Endothelial cell (in vitro differentiated cells): ENCODE data around the gene SULT4A1. TPM values are rescaled to one million over a fixed set of nuclear protein-coding genes. Genes with fewer than 3 reads are reported as not detected.
A peak's percentile ranks its signal among the peaks of the same experiment; 100 is the strongest.

Experiments used
- DNase-seq: peaks from one replicate; pipeline ENCODE4 v3.0.0; 2021; ENCODE audit warnings: low spot score
- H3K27ac Mint-ChIP-seq: one replicate; pipeline ENCODE4 v1.8.0; 2021; ENCODE audit warnings: mixed read lengths, inconsistent platforms; ENCODE audit not compliant: unreplicated experiment
- H3K27me3 Mint-ChIP-seq: one replicate; pipeline ENCODE4 v1.8.0; 2021; ENCODE audit warnings: mild to moderate bottlenecking, moderate library complexity, mixed read lengths, inconsistent platforms; ENCODE audit not compliant: unreplicated experiment
- H3K36me3 Mint-ChIP-seq: one replicate; pipeline ENCODE4 v1.8.0; 2021; ENCODE audit warnings: mild to moderate bottlenecking, low read depth, mixed read lengths, inconsistent platforms; ENCODE audit not compliant: unreplicated experiment
- H3K4me1 Mint-ChIP-seq: one replicate; pipeline ENCODE4 v1.8.0; 2021; ENCODE audit warnings: mild to moderate bottlenecking, mixed read lengths, inconsistent platforms; ENCODE audit not compliant: unreplicated experiment
- H3K4me3 Mint-ChIP-seq: one replicate; pipeline ENCODE4 v1.8.0; 2021; ENCODE audit warnings: mild to moderate bottlenecking, mixed read lengths, inconsistent platforms; ENCODE audit not compliant: unreplicated experiment
- H3K9me3 Mint-ChIP-seq: one replicate; pipeline ENCODE4 v1.8.0; 2021; ENCODE audit warnings: mixed read lengths, inconsistent platforms; ENCODE audit not compliant: unreplicated experiment
- total RNA-seq: library from RNA; stranded (reverse); fragmentation: NEBNext Ultra II Directional; extraction: Animal tissue kit (Norgen Biotek cat#: 25700); gene quantifications from one replicate; pipeline ENCODE4 v1.2.1, GENCODE V29; 2021; ENCODE audit not compliant: unreplicated experiment
- TF ChIP-seq, protein P1 (sequence below): fragments of 200-600 bp; sonication (generic); IDR thresholded peaks from one replicate; pipeline ENCODE4 v1.5.0; 2021; ENCODE audit warnings: antibody characterized with exemption; ENCODE audit not compliant: unreplicated experiment

SULT4A1 gene
- total RNA-seq, 1 donor from 2014 or later = 16.5 TPM

DNA sequence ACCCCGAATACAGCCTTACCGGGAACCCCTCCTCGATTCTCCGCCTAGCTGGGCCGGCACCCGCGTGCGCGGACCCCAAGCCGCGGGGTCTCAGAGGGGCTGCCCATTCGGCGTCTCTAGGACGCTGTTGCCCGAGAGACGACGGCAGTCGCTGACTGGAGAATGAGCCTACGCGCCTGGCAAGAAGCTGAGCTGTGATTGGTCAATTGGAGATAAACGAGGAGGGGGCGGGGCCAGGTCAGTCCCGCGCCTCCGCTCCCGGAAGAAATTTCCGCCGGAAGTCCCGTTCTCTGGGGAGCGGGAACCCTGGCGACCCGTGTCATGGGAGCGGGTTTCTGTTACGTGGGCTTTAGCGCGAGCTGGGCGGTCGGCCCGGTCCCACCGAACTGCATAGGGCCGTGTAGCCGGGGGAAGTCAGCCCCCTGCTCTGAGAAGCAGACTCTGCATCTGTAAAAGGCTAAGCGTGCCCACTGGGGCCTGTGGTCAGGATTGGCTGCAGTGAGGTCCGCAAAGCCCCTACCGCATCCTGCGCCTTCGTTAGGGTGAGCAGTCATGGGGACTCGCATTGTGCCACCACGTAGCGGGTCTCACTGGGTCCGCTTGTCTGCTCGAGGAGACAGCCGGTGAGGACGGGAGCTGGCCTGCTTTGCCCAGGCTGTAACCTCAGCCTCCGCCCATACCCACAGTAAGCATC, 50.0 kb downstream of the SULT4A1 start, which contains the start of gene EFCAB6:
Gene EFCAB6, minus strand, starts transcription at position 157 of the 694 bp plus-strand sequence. CDS start 29,987 bp downstream, outside the sequence.
- DNase-seq = peak; percentile 90
- Mint-ChIP-seq H3K4me1 (peaks cover 12% of the 10 kb centered on the region), H3K27ac (peak within 1 kb of the TSS; percentile 90), H3K9me3 (no peaks in the 10 kb centered on the region), H3K27me3 (peaks cover 1% of the 10 kb centered on the region), H3K4me3 (peak within 1 kb of the TSS; percentile 91), H3K36me3 (no peaks in the 10 kb centered on the region)
- TF ChIP-seq, protein P1, sequence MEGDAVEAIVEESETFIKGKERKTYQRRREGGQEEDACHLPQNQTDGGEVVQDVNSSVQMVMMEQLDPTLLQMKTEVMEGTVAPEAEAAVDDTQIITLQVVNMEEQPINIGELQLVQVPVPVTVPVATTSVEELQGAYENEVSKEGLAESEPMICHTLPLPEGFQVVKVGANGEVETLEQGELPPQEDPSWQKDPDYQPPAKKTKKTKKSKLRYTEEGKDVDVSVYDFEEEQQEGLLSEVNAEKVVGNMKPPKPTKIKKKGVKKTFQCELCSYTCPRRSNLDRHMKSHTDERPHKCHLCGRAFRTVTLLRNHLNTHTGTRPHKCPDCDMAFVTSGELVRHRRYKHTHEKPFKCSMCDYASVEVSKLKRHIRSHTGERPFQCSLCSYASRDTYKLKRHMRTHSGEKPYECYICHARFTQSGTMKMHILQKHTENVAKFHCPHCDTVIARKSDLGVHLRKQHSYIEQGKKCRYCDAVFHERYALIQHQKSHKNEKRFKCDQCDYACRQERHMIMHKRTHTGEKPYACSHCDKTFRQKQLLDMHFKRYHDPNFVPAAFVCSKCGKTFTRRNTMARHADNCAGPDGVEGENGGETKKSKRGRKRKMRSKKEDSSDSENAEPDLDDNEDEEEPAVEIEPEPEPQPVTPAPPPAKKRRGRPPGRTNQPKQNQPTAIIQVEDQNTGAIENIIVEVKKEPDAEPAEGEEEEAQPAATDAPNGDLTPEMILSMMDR = no peak

DNA sequence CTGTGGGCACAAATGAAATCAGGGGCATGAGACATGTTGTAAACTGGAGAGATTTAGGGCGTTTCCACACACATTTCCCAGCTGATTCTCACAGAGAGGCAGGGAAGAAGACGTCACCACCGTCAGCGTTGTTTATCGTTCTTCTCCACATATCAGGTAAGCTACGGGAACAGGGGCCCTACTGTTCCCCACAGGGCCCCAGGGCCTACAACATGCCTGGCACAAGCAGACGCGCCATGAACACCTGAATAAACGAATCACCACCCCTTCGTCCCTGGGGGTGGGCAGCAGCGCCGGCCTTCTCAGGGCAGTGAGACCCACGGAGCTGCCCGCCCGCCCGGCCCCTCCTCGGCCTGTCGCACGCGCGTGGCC, 50.5 kb downstream of the SULT4A1 start:
- peaks cover 12% of the 10 kb centered on the region for H3K4me1 Mint-ChIP-seq
- H3K4me3 Mint-ChIP-seq = peak overlapping the region; percentile 91
- peaks cover 1% of the 10 kb centered on the region for H3K27me3 Mint-ChIP-seq
- DNase-seq = no peak
- TF ChIP-seq, protein P1 = no peak
- peak overlapping the region; percentile 90 for H3K27ac Mint-ChIP-seq
- H3K9me3 Mint-ChIP-seq = no peaks in the 10 kb centered on the region
- no peaks in the 10 kb centered on the region for H3K36me3 Mint-ChIP-seq

DNA sequence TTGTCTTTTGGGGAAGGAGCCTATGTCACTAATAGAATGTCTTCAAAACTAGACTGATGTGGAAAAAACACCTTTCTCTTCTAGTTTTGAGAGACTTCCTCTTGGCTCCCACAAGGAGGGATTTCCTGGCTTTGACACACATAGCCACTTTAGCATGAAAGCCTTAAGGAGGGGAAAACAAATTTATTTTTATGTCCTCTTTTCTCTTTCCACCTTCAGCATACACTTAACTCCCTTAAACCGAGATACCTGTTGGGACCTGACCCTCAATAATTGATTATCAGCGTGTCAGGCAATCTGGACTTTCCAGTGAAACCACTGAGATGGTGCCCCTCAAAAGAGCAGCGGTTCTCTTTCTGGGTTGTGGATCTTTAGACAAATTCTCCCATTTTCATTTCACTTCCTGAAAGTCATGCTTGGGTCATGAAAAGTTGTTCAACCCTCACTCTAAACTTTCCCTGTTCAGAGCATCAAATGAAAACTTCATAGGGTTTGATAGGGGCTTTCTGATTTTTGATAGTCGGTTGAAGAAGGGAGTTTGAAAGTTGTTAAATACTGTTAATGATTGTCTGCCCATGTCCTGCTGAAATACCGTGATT, 59.3 kb downstream of the SULT4A1 start:
- no peak overlapping the region for H3K4me3 Mint-ChIP-seq
- H3K4me1 Mint-ChIP-seq = peaks cover 2% of the 10 kb centered on the region
- H3K27me3 Mint-ChIP-seq = no peaks in the 10 kb centered on the region
- no peak for DNase-seq
- H3K9me3 Mint-ChIP-seq = no peaks in the 10 kb centered on the region
- TF ChIP-seq, protein P1 = no peak
- H3K27ac Mint-ChIP-seq = no peak overlapping the region
- no peaks in the 10 kb centered on the region for H3K36me3 Mint-ChIP-seq

DNA sequence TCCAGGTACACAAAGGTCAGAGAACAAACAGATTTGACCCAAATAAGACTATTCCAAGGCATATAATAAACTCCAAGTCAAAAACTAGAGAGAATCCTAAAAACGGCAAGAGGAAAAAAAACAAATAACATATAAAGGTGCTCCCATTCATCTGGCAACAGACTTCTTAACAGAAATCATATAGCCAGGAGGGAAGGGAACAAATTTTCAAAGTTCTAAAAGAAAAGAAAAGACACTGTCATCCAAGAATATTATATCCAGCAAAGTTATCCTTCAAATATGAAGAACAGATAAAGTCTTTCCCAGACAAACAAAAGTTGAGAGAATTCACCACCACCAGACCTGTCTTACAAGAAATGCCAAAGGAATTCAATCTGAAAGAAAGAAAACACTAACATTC, 61.3 kb downstream of the SULT4A1 start:
- no peak overlapping the region for H3K27ac Mint-ChIP-seq
- no peaks in the 10 kb centered on the region for H3K36me3 Mint-ChIP-seq

More for the DNA sequence above, 61.3 kb downstream of the SULT4A1 start:
- TF ChIP-seq, protein P1 = no peak
- H3K4me3 Mint-ChIP-seq = no peak overlapping the region
- no peak for DNase-seq
- H3K9me3 Mint-ChIP-seq = no peaks in the 10 kb centered on the region
- H3K27me3 Mint-ChIP-seq = no peaks in the 10 kb centered on the region
- H3K4me1 Mint-ChIP-seq = peaks cover 2% of the 10 kb centered on the region
